ENCODE data around the gene SERPINA9. TPM values are rescaled to one million over a fixed set of nuclear protein-coding genes. Genes with fewer than 3 reads are reported as not detected.

Gene SERPINA9
- total RNA-seq, 6 experiments from 2014 or later: not detected

GRCh38 chr14:94447206-94447605 is 28.8 kb downstream of the SERPINA9 start:
- H3K9me3 Mint-ChIP-seq: peaks cover 65% of the 10 kb centered on the region
- no peaks in the 10 kb centered on the region; the same call in 1 of the 2 replicates for H3K27me3 Mint-ChIP-seq (ENCODE audit: insufficient read depth)
- TF ChIP-seq, protein P1, sequence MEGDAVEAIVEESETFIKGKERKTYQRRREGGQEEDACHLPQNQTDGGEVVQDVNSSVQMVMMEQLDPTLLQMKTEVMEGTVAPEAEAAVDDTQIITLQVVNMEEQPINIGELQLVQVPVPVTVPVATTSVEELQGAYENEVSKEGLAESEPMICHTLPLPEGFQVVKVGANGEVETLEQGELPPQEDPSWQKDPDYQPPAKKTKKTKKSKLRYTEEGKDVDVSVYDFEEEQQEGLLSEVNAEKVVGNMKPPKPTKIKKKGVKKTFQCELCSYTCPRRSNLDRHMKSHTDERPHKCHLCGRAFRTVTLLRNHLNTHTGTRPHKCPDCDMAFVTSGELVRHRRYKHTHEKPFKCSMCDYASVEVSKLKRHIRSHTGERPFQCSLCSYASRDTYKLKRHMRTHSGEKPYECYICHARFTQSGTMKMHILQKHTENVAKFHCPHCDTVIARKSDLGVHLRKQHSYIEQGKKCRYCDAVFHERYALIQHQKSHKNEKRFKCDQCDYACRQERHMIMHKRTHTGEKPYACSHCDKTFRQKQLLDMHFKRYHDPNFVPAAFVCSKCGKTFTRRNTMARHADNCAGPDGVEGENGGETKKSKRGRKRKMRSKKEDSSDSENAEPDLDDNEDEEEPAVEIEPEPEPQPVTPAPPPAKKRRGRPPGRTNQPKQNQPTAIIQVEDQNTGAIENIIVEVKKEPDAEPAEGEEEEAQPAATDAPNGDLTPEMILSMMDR (IDR thresholded peaks at IDR 0.05): no peak
- H3K36me3 Mint-ChIP-seq (ENCODE audit: low read depth): no peaks in the 10 kb centered on the region
- H3K27ac Mint-ChIP-seq: no peak overlapping the region
- no peaks in the 10 kb centered on the region for H3K4me1 Mint-ChIP-seq (ENCODE audit: low read depth)
- H3K4me3 Mint-ChIP-seq: no peak overlapping the region
- DNase-seq: no peak

DNA sequence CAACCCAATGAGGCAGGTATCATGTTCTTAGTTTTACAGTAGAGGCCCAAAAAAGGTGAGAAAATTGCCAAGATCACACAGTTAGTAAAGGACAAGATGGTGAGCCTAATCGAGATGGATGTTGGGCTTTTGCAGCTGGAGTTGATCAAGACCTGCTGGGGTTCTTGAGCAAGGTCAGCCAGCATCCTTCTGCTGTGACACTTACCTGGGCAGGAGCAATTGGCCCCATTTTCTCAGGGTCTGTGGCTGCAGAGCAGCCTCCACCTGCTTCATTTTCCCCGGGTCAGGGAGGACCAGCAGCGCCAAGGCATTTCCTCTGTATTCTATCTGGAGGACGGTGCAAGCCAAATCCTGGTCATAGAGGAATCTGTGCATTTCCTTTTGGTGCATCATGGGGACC is 29.9 kb downstream of the SERPINA9 start:
- Mint-ChIP-seq H3K36me3 (ENCODE audit: low read depth) (no peaks in the 10 kb centered on the region), H3K9me3 (peaks cover 68% of the 10 kb centered on the region), H3K27me3 (ENCODE audit: insufficient read depth) (no peaks in the 10 kb centered on the region; the same call in 1 of the 2 replicates), H3K4me3 (no peak overlapping the region), H3K4me1 (ENCODE audit: low read depth) (no peaks in the 10 kb centered on the region), H3K27ac (no peak overlapping the region)
- TF ChIP-seq, protein P1 (IDR thresholded peaks at IDR 0.05): no peak
- no peak for DNase-seq

DNA sequence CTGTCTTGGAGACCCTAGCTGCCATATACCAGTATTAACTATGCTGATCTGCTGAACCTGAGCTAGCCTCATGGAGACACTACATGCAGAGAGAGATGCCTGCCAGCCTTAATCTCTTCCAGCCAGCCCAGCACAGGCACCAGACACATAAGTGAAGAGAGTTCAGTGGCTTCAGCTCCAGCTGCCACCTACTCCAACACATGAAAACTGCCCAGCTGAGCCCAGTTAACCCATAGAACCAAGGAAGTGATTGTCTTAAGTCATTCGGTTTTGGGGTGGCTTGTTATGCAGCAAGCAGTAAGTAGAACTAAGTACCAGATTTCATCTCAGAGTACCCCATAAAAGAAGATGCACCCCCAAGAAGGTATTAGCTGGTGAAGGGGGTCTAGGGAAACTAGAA is 31.0 kb downstream of the SERPINA9 start:
- TF ChIP-seq, protein P1 (IDR thresholded peaks at IDR 0.05): no peak
- H3K36me3 Mint-ChIP-seq (ENCODE audit: low read depth): no peaks in the 10 kb centered on the region
- no peak overlapping the region for H3K4me3 Mint-ChIP-seq
- peaks cover 57% of the 10 kb centered on the region for H3K9me3 Mint-ChIP-seq
- H3K27me3 Mint-ChIP-seq (ENCODE audit: insufficient read depth): no peaks in the 10 kb centered on the region; the same call in 1 of the 2 replicates
- no peak overlapping the region for H3K27ac Mint-ChIP-seq
- H3K4me1 Mint-ChIP-seq (ENCODE audit: low read depth): no peaks in the 10 kb centered on the region
- no peak for DNase-seq

GRCh38 chr14:94441531-94442205 is 34.3 kb downstream of the SERPINA9 start:
- Mint-ChIP-seq H3K4me1 (ENCODE audit: low read depth) (no peaks in the 10 kb centered on the region), H3K36me3 (ENCODE audit: low read depth) (no peaks in the 10 kb centered on the region), H3K9me3 (peaks cover 36% of the 10 kb centered on the region), H3K27me3 (ENCODE audit: insufficient read depth) (no peaks in the 10 kb centered on the region; the same call in 1 of the 2 replicates), H3K4me3 (no peak overlapping the region), H3K27ac (no peak overlapping the region)
- TF ChIP-seq, protein P1 (IDR thresholded peaks at IDR 0.05): no peak
- no peak for DNase-seq

- TF ChIP-seq, protein P1 (IDR thresholded peaks at IDR 0.05): no peak
- Mint-ChIP-seq H3K27ac (no peak overlapping the region), H3K9me3 (peaks cover 35% of the 10 kb centered on the region), H3K4me3 (no peak overlapping the region), H3K36me3 (ENCODE audit: low read depth) (no peaks in the 10 kb centered on the region), H3K27me3 (ENCODE audit: insufficient read depth) (no peaks in the 10 kb centered on the region; the same call in 1 of the 2 replicates), H3K4me1 (ENCODE audit: low read depth) (no peaks in the 10 kb centered on the region)
- no peak for DNase-seq
Measured at GRCh38 chr14:94441130-94441529, 34.9 kb downstream of the SERPINA9 start.
